Omental fat pad (tissue), 4 donors: ENCODE measurements around the gene C1orf74. TPM values are rescaled to one million over a fixed set of nuclear protein-coding genes. Genes with fewer than 3 reads are reported as not detected.
A peak's percentile ranks its signal among the peaks of the same experiment; 100 is the strongest.

Experiments
- ATAC-seq: fragments of 150-250 bp; one replicate; pipeline ENCODE4 v1.9.1; 2016; ENCODE audit warnings: mild to moderate bottlenecking, moderate library complexity; ENCODE audit not compliant: low FRiP score
- DNase-seq: peaks from one replicate; pipeline ENCODE4 v3.0.0-alpha.2; 2019; ENCODE audit warnings: low spot score
- total RNA-seq, 4 donors: library from RNA; depleted of rRNA; stranded (reverse); fragments of >200 nt; gene quantifications; one replicate each; pipeline ENCODE4 v1.1.0, GENCODE V29; 2016
- TF ChIP-seq, protein P1 (sequence below), 3 donors: fragments of 450-650 bp; IDR thresholded peaks; one replicate each; pipeline ENCODE4 v1.5.1; 2016 to 2017; ENCODE audit warnings: antibody characterized with exemption in 3 of 3, mild to moderate bottlenecking in 3 of 3, moderate library complexity in 2 of 3

The C1orf74 gene
- total RNA-seq, 4 donors from 2014 or later, result 0.37 to 1.9 (median 1.0) TPM

DNA sequence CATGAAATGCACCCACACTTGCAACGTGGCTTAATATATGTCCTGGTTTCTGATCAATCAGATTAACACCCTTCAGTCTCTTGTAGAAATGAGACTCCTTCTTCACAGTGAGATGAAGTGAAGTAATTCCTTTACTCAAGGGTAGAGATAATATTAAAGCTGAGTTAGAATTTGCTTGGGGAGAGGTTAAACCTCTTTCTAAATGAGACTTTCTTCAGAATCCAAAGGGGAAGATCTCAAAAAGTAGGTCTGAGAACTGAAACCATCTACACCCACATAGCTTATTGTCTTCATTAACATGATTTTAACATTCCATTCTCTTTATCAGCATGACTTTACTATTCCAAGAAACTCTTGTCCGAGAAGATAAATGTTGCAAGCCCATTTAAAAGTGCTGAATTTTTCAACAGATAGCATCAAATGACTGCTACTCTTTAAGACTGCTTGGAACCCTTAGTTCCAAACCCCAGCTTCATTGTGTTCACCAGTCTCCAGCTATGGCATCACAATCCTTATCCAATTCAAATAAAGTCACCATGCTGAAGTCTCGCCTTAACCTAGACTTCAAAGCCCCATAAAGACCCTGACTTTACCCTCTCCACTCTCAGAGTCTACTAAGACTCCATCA lies 47.8 kb downstream of the C1orf74 start:
- ATAC-seq, result no peak
- TF ChIP-seq, protein P1, sequence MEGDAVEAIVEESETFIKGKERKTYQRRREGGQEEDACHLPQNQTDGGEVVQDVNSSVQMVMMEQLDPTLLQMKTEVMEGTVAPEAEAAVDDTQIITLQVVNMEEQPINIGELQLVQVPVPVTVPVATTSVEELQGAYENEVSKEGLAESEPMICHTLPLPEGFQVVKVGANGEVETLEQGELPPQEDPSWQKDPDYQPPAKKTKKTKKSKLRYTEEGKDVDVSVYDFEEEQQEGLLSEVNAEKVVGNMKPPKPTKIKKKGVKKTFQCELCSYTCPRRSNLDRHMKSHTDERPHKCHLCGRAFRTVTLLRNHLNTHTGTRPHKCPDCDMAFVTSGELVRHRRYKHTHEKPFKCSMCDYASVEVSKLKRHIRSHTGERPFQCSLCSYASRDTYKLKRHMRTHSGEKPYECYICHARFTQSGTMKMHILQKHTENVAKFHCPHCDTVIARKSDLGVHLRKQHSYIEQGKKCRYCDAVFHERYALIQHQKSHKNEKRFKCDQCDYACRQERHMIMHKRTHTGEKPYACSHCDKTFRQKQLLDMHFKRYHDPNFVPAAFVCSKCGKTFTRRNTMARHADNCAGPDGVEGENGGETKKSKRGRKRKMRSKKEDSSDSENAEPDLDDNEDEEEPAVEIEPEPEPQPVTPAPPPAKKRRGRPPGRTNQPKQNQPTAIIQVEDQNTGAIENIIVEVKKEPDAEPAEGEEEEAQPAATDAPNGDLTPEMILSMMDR (IDR thresholded peaks at IDR 0.05), result no peak
- DNase-seq, result no peak

DNA sequence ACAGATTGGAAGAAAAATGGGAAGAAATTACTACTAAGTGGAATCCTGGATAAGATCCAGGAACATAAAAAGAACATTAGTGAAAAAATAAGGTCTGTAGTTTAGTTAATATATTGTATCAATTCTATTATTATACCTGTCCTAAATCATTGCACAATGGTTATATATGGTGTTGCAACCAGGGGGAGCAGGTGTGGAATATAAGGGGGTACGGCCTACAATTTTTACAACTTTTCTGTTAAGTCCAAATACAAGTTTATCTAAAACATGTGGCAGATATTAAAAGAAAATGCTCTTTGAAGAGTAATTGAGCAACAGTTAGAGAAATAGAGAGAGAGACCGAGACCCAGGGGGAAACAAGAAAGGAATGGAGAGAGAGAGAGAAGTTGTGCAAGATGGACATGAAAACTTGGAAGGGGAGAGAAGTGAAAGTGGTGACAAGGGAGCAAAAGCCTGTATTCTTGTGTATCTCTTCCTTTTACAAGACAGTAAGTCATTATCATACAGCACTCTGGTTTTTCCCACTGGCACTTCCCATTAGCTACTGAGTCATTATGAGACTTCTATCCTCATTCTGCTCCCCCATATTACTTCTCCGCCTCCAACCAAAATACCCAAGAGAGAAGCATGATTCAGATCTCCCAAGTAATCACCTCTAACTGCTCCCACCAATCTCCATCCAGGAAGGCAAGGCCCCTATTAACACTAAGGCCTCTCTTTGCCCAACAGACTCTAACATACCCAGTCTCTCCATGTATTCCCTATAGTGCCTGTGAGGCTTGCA lies 50.8 kb downstream of the C1orf74 start:
- TF ChIP-seq, protein P1 (IDR thresholded peaks at IDR 0.05), result no peak
- DNase-seq, result no peak
- ATAC-seq, result peak; percentile 54

DNA sequence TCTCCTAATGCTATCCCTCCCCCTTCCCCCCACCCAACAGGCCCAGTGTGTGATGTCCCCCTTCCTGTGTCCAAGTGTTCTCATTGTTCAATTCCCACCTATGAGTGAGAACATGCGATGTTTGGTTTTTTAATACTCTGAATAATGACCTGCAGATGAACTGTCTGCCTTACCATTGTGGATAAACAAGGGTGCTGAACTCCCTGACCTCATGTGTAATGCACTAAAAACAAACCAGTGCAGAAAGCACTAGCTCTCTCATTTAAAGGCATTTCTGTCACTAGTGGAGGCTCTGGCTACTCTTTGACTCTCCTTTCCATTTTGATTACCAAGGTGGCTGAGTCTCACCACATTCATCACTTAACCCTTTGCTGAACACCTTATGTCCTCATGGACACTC lies 51.6 kb downstream of the C1orf74 start:
- no peak for ATAC-seq

DNA sequence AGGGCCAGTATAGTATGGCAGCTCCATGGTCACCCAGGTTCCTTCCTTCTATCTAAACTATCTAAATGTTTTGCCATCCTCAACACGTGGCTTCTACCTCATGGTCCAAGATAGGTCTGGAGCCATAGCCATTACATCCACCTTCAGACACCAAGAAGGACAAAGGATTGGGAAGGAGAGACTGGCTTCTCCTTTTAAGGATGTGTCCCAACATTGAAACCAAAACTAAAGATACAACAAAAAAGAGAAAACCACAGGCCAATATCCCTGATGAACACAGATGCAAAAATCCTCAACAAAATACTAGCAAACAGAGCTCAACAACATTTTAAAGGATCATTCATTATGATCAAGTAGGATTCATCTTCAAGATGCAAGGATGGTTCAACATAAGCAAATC lies 54.9 kb downstream of the C1orf74 start:
- TF ChIP-seq, protein P1 (IDR thresholded peaks at IDR 0.05), result no peak
- DNase-seq, result no peak
- no peak for ATAC-seq

More for the DNA sequence above, 51.6 kb downstream of the C1orf74 start:
- TF ChIP-seq, protein P1 (IDR thresholded peaks at IDR 0.05), result no peak
- DNase-seq, result no peak

Other genes with a start within 250 kb of the C1orf74 start
- gene CAMK1G, start 200.8 kb downstream of the C1orf74 start, total RNA-seq, result not detected
- gene LAMB3, start 132.1 kb downstream of the C1orf74 start, total RNA-seq, result 10 to 100 TPM in 1 of 4 donors, 1 to 10 TPM in 3; 2.5 to 69.9 (median 6.3) TPM
- gene G0S2, start 109.1 kb downstream of the C1orf74 start, total RNA-seq, result 1,000 to 10,000 TPM in 3 of 4 donors, 100 to 1,000 TPM in 1; 423 to 6,912 (median 1,538) TPM
- gene HSD11B1, start 79.7 kb downstream of the C1orf74 start, total RNA-seq, result 10 to 100 TPM; 12.8 to 47.3 (median 18.0) TPM
- 1 to 10 TPM; 2.5 to 9.0 (median 3.6) TPM for gene TRAF3IP3, start 28.5 kb downstream of the C1orf74 start, total RNA-seq
- gene IRF6, start 21.6 kb upstream of the C1orf74 start, total RNA-seq, result 1 to 10 TPM in 2 of 4 donors, under 1 TPM in 2; 0.44 to 1.4 (median 1.0) TPM
- gene UTP25, start 43.4 kb upstream of the C1orf74 start, total RNA-seq, result 10 to 100 TPM in 1 of 4 donors, 1 to 10 TPM in 3; 6.6 to 18.5 (median 9.2) TPM
- gene SYT14, start 153.7 kb upstream of the C1orf74 start, total RNA-seq, result not detected